Left lung (tissue), 10 donors: Measurements from ENCODE around the gene SLC35F5. TPM values are rescaled to one million over a fixed set of nuclear protein-coding genes. Genes with fewer than 3 reads are reported as not detected.

Source experiments
- ATAC-seq: fragments of 200-7000 bp; cut with Tn5 transposase; one replicate; pipeline ENCODE4 v1.9.1; 2020; ENCODE audit warnings: moderate library complexity
- DNase-seq, 4 donors: peaks; one replicate each; pipeline ENCODE4 v3.0.0-alpha.2; 2013 to 2020
- H3K27ac ChIP-seq, 2 donors: fragments of 200-600 bp; sonication (generic) in 1 of 2; one replicate each; pipeline versions ENCODE4 v1.5.0 to v1.8.0; 2020 to 2021
- H3K27me3 ChIP-seq, 2 donors: fragments of 200-600 bp; sonication (generic) in 1 of 2; one replicate each; pipeline versions ENCODE4 v1.5.0 to v1.8.0; 2020 to 2021
- H3K36me3 ChIP-seq, 2 donors: fragments of 200-600 bp; sonication (generic) in 1 of 2; one replicate each; pipeline versions ENCODE4 v1.5.0 to v1.8.0; 2020 to 2021
- H3K4me1 ChIP-seq, 2 donors: fragments of 200-600 bp; one replicate each; pipeline ENCODE4 v1.8.0; 2021
- H3K4me3 ChIP-seq, 2 donors: fragments of 200-600 bp; sonication (generic) in 1 of 2; one replicate each; pipeline versions ENCODE4 v1.5.0 to v1.8.0; 2020 to 2021; ENCODE audit warnings: mild to moderate bottlenecking in 1 of 2
- H3K9me3 ChIP-seq, 2 donors: fragments of 200-600 bp; sonication (generic) in 1 of 2; one replicate each; pipeline versions ENCODE4 v1.5.0 to v1.8.0; 2020 to 2021
- intact Hi-C, 2 donors: fragments of 100-400 bp; cut with DNase I; formaldehyde crosslinking; loops; one replicate each; pipeline versions ENCODE4 v1.11.2 to v1.14.2; 2022
- polyA plus RNA-seq, 6 donors: library from polyadenylated mRNA; unstranded; fragments of 120-200 nt; gene quantifications; one replicate each; pipeline ENCODE4 v1.2.1, GENCODE V29; 2013; ENCODE audit not compliant: insufficient read length in 6 of 6
- total RNA-seq, 2 donors: library from RNA; stranded (reverse); fragmentation: NEBNext Ultra II Directional; extraction: Animal tissue kit (Norgen Biotek cat#: 25700); gene quantifications; one replicate each; pipeline ENCODE4 v1.2.1, GENCODE V29; 2021
- TF ChIP-seq, protein P1 (sequence below), 2 donors: fragments of 200-600 bp; sonication (generic) in 1 of 2; IDR thresholded peaks; one replicate each; pipeline versions ENCODE4 v1.5.0 to v1.8.0; 2021; ENCODE audit warnings: antibody characterized with exemption in 2 of 2
- donor health status: DM: no; HTN: yes; CAD: no.
- donor health status: DM: no; HTN: no; CAD: no.

SLC35F5 gene
- total and polyA plus RNA-seq, 8 donors: 75.7 to 111 (median 100) TPM

DNA sequence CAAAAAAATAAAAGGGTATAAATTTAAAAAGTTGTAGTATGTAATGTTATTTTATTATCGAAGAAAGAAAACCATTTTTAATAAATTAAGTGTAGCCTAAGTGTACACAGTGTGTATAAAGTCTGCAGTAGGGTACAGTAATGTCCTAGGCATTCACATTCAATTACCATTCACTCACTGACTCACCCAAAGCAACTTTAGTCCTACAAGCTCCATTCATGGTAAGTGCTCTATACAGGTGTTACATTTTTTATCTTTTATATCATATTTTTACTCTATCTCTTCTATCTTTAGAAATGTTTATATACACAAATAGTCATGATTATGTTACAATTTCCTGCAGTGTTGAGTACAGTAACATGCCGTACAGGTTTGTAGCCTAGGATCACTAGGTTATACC, 69.9 kb downstream of the SLC35F5 start:
- H3K27me3 ChIP-seq: no peaks in the 10 kb centered on the region
- ATAC-seq (no peak), DNase-seq (no peak)

GRCh38 chr2:113685471-113685870, 71.0 kb downstream of the SLC35F5 start:
- intact Hi-C loops: no loop called here
- DNase-seq (no peak), ATAC-seq (no peak)
- Histone ChIP-seq H3K4me1 (no peaks in the 10 kb centered on the region), H3K36me3 (no peaks in the 10 kb centered on the region), H3K27ac (no peak overlapping the region), H3K27me3 (no peaks in the 10 kb centered on the region), H3K4me3 (no peak overlapping the region), H3K9me3 (no peaks in the 10 kb centered on the region)
- TF ChIP-seq, protein P1, sequence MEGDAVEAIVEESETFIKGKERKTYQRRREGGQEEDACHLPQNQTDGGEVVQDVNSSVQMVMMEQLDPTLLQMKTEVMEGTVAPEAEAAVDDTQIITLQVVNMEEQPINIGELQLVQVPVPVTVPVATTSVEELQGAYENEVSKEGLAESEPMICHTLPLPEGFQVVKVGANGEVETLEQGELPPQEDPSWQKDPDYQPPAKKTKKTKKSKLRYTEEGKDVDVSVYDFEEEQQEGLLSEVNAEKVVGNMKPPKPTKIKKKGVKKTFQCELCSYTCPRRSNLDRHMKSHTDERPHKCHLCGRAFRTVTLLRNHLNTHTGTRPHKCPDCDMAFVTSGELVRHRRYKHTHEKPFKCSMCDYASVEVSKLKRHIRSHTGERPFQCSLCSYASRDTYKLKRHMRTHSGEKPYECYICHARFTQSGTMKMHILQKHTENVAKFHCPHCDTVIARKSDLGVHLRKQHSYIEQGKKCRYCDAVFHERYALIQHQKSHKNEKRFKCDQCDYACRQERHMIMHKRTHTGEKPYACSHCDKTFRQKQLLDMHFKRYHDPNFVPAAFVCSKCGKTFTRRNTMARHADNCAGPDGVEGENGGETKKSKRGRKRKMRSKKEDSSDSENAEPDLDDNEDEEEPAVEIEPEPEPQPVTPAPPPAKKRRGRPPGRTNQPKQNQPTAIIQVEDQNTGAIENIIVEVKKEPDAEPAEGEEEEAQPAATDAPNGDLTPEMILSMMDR (IDR thresholded peaks at IDR 0.05): no peak

More for the DNA sequence above, 69.9 kb downstream of the SLC35F5 start:
- Histone ChIP-seq H3K27ac (no peak overlapping the region), H3K36me3 (no peaks in the 10 kb centered on the region), H3K4me1 (no peaks in the 10 kb centered on the region), H3K9me3 (no peaks in the 10 kb centered on the region), H3K4me3 (no peak overlapping the region)
- TF ChIP-seq, protein P1 (IDR thresholded peaks at IDR 0.05): no peak
- intact Hi-C loops: no loop called here

DNA sequence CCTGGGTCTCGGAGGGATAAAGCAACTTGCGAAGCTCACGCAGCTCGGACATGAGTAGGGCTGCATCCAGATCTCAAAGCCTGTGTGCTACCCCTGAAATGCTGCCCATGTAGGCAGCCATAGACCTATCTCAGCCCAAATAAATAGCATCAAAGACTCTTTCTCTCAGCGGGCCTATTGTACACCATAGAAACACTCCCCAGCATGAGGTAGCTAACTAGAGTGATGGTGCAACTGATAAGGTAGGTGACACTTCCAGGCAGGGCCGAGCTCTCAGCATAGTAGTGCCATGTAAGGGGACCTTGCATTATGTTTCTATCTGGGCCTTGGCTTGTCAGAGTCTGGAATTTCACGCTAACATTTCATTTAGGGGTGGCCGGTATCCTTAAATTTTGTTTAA, 77.0 kb downstream of the SLC35F5 start:
- Histone ChIP-seq H3K9me3 (no peaks in the 10 kb centered on the region), H3K27me3 (no peaks in the 10 kb centered on the region), H3K36me3 (no peaks in the 10 kb centered on the region), H3K4me3 (no peak overlapping the region), H3K27ac (no peak overlapping the region), H3K4me1 (no peaks in the 10 kb centered on the region)
- intact Hi-C loops: no loop called here
- ATAC-seq (no peak), DNase-seq (no peak)
- TF ChIP-seq, protein P1 (IDR thresholded peaks at IDR 0.05): no peak

DNA sequence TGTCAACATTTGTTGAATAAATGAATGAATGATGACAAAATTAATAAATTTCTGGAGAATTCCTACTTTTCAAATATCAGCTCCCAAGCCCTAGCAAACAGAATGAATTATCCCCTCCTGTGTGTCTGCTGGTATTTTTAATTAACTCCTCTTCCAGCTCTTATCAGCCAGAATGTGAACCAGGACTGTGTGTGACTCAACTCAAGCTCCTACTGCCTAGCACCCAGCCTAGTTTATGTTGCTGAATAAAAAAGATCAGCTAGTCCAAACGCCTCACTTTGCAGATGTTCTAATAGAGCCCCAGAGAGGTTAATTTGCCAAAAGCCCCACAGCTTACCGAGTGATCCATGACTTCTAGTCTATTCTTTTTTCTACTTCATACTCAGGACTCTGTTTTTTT, 79.1 kb downstream of the SLC35F5 start:
- intact Hi-C loops: no loop called here
- H3K27ac ChIP-seq: no peak overlapping the region
- H3K4me1 ChIP-seq: no peaks in the 10 kb centered on the region
- no peaks in the 10 kb centered on the region for H3K36me3 ChIP-seq
- no peak overlapping the region for H3K4me3 ChIP-seq
- H3K27me3 ChIP-seq: no peaks in the 10 kb centered on the region
- ATAC-seq (no peak), DNase-seq (no peak)
- TF ChIP-seq, protein P1 (IDR thresholded peaks at IDR 0.05): no peak
- no peaks in the 10 kb centered on the region for H3K9me3 ChIP-seq

DNA sequence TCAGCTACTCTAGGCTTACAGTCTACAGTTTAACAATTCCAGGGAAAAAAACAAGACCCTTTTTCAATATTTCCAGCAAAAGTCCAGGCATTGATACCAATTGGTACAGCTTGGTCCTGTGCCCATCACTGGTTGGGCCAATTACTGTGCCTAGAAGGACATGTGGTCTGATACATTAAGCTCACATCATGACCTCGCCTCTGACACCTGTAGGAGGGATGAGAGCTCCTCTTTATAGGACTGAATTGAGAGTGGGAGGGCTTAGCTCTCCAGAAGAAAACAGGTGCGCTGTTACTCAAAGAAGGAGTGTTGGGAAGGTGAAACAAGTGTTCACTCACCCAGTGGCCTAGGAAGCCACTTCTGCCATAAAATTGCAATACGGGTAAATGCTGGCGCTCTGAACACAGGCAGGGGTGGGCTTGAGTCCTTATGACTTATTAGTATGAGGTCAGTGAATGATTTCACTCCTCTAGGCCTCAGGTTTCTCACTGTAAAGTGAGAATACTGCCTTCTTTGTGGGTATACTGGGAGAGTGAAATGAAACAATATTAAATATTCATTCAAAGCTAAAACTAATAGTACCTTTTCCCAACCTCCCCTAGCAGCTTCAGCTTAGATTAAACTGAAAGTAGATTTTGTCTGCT, 79.7 kb downstream of the SLC35F5 start:
- intact Hi-C loops: no loop called here

More for the DNA sequence above, 79.7 kb downstream of the SLC35F5 start:
- H3K36me3 ChIP-seq: no peaks in the 10 kb centered on the region
- H3K4me3 ChIP-seq: no peak overlapping the region
- no peak overlapping the region for H3K27ac ChIP-seq
- no peaks in the 10 kb centered on the region for H3K27me3 ChIP-seq
- ATAC-seq (no peak), DNase-seq (no peak)
- TF ChIP-seq, protein P1 (IDR thresholded peaks at IDR 0.05): no peak
- no peaks in the 10 kb centered on the region for H3K4me1 ChIP-seq
- H3K9me3 ChIP-seq: no peaks in the 10 kb centered on the region
